NB4 (cell line): Measurements from ENCODE around the gene PLA2R1.
"Not testable (repeated sequence)": the region's sequence is repeated elsewhere in the genome, so short reads cannot be mapped to it uniquely, and the experiment has no call there.

Source experiments
- DNase-seq: peaks from one replicate; pipeline ENCODE4 v3.0.0; 2010; ENCODE audit warnings: low read depth
- H3K4me3 ChIP-seq: one replicate; pipeline ENCODE4 v1.5.1; 2011; ENCODE audit warnings: mild to moderate bottlenecking, low read depth, low read length, moderate library complexity
- MYC ChIP-seq: IDR thresholded peaks from 2 replicates; pipeline ENCODE4 v1.6.1; 2011; ENCODE audit warnings: low read depth, low read length
- POLR2A ChIP-seq: IDR thresholded peaks from 2 replicates; pipeline ENCODE4 v1.6.1; 2011; ENCODE audit warnings: mild to moderate bottlenecking; ENCODE audit not compliant: insufficient read length; ENCODE audit errors: extremely low read depth
- TF ChIP-seq, protein P1 (sequence below): IDR thresholded peaks from one replicate; pipeline ENCODE4 v1.5.1; 2012; ENCODE audit warnings: low read depth, low read length
- TF ChIP-seq, protein P2 (sequence below): IDR thresholded peaks from 2 replicates; pipeline ENCODE4 v1.6.1; 2011; ENCODE audit warnings: low read depth, low read length

Gene PLA2R1

DNA sequence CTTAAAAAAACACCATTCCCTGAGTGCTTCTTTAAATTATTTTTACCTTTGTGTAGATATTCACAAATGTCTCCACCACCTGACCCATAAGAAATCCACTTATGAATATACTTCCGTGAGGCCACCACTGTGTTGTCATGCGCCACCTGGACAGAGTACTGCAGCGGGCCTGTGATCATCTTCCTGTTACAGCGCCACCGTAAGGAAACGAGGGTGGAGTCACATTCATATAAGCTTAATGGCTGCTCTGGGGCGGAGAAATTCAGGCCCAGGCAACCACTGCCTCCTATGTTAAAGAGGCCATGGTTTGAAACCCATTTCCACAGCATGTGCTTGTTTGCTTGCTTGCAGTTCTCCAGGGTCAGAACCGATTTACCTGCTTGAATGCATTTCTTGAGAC lies 17.7 kb downstream of the PLA2R1 start:
- no peak for DNase-seq
- TF ChIP-seq, protein P1, sequence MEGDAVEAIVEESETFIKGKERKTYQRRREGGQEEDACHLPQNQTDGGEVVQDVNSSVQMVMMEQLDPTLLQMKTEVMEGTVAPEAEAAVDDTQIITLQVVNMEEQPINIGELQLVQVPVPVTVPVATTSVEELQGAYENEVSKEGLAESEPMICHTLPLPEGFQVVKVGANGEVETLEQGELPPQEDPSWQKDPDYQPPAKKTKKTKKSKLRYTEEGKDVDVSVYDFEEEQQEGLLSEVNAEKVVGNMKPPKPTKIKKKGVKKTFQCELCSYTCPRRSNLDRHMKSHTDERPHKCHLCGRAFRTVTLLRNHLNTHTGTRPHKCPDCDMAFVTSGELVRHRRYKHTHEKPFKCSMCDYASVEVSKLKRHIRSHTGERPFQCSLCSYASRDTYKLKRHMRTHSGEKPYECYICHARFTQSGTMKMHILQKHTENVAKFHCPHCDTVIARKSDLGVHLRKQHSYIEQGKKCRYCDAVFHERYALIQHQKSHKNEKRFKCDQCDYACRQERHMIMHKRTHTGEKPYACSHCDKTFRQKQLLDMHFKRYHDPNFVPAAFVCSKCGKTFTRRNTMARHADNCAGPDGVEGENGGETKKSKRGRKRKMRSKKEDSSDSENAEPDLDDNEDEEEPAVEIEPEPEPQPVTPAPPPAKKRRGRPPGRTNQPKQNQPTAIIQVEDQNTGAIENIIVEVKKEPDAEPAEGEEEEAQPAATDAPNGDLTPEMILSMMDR, result no peak
- no peak for TF ChIP-seq POLR2A
- no peak for TF ChIP-seq MYC
- TF ChIP-seq, protein P2, sequence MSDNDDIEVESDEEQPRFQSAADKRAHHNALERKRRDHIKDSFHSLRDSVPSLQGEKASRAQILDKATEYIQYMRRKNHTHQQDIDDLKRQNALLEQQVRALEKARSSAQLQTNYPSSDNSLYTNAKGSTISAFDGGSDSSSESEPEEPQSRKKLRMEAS, result no peak
- H3K4me3 ChIP-seq, result no peak overlapping the region

DNA sequence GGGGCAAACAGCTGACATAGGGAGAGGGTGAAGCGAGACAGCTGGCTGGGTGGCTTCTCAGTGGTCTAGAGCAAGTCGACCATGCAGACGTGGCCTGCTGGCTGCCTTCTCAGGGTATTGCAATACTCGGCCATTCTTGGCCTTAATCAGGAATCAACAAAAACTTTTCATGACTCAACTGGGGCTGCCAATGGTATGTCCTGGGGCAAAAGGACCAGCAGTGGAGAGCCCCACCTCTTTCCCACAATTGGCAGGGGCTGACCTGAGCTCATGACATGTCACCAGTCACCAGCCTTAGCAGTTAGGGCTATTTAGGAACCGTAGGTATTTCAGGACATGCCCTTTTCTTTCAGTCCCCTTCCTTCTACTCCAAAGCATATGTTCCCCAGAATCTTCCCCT lies 19.1 kb downstream of the PLA2R1 start:
- no peak for DNase-seq
- TF ChIP-seq, protein P1, result no peak
- no peak for TF ChIP-seq POLR2A
- TF ChIP-seq, protein P2, result no peak
- TF ChIP-seq MYC, result no peak

DNA sequence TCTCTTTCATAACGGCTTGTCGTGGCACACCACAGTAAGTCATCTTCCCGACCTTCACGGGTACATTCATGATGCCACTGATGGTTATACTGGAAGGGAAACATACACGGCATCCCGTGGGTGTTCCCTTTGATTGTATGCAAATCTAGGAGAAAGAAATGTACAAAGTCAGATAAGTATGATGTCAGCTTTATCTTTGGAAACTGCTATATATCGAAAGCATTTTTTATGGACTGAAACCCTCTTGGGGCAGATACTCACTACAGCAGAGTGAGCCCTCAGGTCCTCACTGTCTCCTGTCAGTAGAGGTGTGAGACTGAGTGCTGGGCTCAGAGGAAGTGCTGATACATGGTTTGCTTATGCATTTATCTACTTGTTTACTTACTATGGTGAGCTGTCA lies 20.4 kb downstream of the PLA2R1 start:
- TF ChIP-seq, protein P2, result no peak
- TF ChIP-seq, protein P1, result no peak
- TF ChIP-seq POLR2A (no peak), MYC (no peak)
- no peak for DNase-seq

More for the DNA sequence above, 19.1 kb downstream of the PLA2R1 start:
- H3K4me3 ChIP-seq, result no peak overlapping the region

DNA sequence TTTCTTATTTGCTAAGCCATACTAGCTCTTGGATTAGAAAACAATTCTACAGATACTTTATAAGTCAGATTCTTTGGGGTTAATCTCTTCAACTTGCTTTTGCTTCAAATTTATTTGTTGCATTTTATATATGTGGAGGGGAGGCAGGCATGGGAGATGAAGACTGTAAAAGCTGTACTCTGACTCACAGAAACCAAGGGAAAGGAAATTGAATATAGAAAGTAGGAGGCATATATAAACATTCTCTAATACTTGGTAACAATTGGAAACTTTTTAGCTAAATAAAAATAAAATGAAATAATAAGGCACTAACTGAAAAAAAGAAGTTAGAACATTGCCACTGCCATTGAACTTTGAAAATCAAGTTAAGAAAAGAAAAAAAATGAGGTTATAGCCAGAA lies 21.3 kb downstream of the PLA2R1 start:
- no peak overlapping the region for H3K4me3 ChIP-seq
- TF ChIP-seq MYC (no peak), POLR2A (no peak)
- TF ChIP-seq, protein P2, result no peak
- TF ChIP-seq, protein P1, result no peak
- DNase-seq, result no peak

More for the DNA sequence above, 20.4 kb downstream of the PLA2R1 start:
- H3K4me3 ChIP-seq, result no peak overlapping the region

DNA sequence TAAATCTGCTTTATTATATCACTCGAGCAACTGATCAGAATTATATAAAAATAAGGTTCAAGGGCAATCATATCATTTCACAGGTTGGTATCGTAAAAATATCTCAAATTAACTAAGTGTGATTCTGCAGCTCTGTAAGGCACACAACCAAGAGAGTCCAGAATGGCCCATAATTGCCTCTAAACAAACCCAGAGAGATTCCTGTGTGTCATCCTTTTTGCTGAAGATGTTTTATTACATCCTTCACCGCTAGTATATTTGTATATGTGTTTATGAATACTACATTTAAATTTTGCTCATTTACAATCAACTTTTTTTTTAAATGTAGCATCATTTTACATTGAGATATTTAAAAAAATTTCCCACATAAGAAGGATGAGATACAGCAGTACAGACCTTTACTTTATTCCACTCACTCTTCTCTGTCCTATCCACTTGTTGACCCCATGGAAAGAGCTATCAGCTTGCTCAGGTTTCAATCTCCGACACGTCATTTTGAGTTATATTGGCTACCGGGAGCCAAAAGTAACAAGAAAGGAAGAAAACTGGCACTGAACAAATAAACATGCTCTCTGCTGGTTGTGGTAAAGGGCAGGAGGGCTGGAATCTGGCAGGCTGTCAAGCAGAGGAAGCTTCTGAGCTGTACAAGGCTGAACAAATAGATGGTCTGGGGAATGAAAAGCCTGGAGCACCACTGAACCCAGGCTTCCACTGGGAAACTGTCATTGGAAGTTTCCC lies 23.1 kb downstream of the PLA2R1 start:
- TF ChIP-seq, protein P2, result no peak
- TF ChIP-seq POLR2A (no peak), MYC (no peak)
- TF ChIP-seq, protein P1, result no peak
- DNase-seq, result no peak
- H3K4me3 ChIP-seq, result no peak overlapping the region

DNA sequence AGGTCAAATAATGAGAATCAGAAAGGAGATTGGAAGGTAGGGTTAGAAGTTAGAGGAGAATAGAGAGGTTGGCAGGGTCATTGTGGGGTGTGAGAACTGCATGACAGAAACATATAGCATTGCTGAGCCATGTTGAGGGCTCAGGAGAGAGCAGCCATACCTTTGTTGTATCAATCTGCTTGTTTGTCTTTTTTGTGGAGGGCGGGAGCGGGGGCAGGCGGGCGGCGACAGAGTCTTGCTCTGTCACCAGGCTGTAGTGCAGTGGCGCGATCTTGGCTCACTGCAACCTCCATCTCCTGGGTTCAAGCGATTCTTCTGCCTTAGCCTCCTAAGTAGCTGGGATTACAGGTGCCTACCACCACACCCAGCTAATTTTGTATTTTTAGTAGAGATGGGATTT lies 23.8 kb downstream of the PLA2R1 start:
- not testable (repeated sequence) for DNase-seq, H3K4me3 ChIP-seq
